ENCODE results near the gene NPAS3.

NPAS3 gene

DNA sequence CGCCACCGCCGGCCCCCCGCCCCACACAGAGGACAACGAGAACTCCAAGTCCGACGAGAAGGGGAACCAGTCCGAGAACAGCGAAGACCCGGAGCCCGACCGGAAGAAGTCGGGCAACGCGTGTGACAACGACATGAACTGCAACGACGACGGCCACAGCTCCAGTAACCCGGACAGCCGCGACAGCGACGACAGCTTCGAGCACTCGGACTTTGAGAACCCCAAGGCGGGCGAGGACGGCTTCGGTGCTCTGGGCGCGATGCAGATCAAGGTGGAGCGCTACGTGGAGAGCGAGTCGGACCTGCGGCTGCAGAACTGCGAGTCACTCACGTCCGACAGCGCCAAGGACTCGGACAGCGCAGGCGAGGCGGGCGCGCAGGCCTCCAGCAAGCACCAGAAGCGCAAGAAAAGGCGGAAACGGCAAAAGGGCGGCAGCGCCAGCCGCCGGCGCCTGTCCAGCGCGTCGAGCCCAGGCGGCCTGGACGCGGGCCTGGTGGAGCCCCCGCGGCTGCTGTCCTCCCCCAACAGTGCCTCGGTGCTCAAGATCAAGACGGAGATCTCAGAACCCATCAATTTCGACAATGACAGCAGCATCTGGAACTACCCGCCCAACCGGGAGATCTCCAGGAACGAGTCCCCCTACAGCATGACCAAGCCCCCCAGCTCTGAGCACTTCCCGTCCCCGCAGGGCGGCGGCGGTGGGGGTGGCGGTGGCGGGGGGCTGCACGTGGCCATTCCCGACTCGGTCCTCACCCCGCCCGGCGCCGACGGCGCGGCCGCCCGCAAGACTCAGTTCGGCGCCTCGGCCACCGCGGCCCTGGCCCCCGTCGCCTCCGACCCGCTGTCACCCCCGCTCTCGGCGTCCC, 861.3 kb downstream of the NPAS3 start:
- no peak for DNase-seq (ENCODE audit: low spot score)

DNA sequence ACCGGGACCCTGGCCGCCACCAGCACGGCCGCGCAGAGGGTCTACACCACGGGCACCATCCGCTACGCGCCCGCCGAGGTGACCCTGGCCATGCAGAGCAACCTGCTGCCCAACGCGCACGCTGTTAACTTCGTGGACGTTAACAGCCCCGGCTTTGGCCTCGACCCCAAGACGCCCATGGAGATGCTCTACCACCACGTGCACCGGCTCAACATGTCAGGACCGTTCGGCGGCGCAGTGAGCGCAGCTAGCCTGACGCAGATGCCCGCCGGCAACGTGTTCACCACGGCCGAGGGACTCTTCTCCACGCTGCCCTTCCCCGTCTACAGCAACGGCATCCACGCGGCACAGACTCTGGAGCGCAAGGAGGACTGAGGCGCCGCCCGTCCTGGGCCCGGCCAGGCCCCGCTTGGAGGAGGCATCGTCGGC, 862.1 kb downstream of the NPAS3 start:
- DNase-seq (ENCODE audit: low spot score): no peak

DNA sequence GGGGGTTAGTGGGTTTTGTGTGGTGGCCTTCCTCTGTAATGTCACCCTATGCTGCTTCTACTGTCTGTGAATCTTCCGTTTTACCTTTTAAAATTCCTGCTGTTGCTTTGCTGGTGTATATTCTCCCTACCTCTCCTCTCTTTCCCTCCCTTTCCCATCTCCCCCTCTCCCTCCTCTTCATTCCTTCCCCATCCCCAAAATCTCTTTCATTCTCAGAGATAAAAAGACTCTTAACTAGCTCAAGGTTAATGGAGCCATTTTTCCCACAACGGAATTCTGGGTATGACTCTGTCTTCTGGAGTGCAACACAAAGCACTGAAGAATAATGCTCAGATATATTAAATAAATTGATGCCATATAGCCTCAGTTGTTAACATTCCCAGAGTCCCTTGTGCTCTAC, 864.1 kb downstream of the NPAS3 start:
- DNase-seq (ENCODE audit: low spot score): no peak

DNA sequence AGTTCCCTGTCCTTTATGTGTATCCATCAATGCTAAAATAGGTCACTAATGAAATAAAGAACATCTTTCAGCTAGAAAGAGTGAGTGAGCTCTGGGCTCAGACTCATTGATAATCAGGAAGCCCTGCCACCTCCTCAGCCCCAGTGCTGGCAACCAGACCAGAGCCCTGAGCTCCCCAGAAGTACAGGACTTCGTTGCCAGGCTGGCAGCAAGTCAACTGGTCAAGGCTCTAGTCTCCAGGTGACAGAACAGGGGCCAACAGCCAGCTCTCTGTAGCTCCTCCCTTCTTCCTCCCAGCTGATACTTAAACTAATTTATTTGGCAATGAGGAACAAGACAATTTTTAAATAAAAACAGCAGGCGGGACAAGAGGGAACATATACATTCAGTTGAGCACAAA, 866.9 kb downstream of the NPAS3 start:
- no peak for DNase-seq (ENCODE audit: low spot score)

DNA sequence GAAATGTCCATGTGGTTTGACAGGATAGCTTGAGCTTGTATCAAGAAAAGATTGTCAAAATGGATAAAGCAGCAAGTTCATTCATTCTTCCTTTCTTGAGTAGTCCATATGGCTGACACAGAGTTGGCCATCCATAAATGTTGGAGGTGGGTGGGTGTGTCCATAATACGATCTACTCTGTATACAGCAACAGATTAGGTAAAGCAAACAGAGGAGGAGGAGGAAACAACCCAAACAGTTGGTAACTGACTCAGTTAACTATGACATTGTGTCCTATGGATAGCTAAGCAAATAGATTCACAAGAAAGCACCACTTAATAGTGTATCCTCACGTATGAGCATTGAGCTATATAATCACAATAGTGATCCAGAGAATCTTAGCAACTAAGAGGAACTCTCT, 868.2 kb downstream of the NPAS3 start:
- DNase-seq (ENCODE audit: low spot score): no peak

GRCh38 chr14:33808187-33808586, 869.5 kb downstream of the NPAS3 start:
- no peak for DNase-seq (ENCODE audit: low spot score)

GRCh38 chr14:33809396-33809981, 870.8 kb downstream of the NPAS3 start:
- no peak for DNase-seq (ENCODE audit: low spot score)

GRCh38 chr14:33810308-33810707, 871.6 kb downstream of the NPAS3 start:
- DNase-seq (ENCODE audit: low spot score): no peak

- DNase-seq (ENCODE audit: low spot score): no peak
Observed at GRCh38 chr14:33811721-33812120, 873.0 kb downstream of the NPAS3 start.

DNA sequence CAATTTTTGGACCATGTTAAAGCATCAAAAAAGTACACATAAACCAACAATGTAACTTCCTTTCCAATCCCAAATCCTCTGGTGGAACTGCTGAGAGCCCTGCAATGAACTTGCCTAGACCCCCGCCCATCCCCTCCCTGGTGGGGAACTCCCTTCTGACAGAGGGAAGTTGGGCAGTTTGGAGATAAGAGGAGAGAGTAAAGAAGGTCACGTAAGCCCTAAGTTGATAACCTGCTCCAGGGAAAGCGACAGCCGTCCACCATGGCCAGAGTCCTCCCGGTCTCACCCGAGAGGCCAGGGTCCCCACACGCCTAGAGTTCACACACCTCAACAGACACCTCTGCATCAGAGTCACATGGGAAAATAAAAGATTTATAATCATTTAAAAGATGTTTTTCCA, 873.5 kb downstream of the NPAS3 start:
- DNase-seq (ENCODE audit: low spot score): no peak

- DNase-seq (ENCODE audit: low spot score): no peak
Observed at GRCh38 chr14:33812601-33813000, 873.9 kb downstream of the NPAS3 start.

GRCh38 chr14:33814010-33814409, 875.3 kb downstream of the NPAS3 start:
- no peak for DNase-seq (ENCODE audit: low spot score)

- no peak for DNase-seq (ENCODE audit: low spot score)
Observed at GRCh38 chr14:33833706-33834465, 895.2 kb downstream of the NPAS3 start.

- DNase-seq (ENCODE audit: low spot score): no peak
Observed at GRCh38 chr14:33834466-33835260, 896.0 kb downstream of the NPAS3 start.

DNA sequence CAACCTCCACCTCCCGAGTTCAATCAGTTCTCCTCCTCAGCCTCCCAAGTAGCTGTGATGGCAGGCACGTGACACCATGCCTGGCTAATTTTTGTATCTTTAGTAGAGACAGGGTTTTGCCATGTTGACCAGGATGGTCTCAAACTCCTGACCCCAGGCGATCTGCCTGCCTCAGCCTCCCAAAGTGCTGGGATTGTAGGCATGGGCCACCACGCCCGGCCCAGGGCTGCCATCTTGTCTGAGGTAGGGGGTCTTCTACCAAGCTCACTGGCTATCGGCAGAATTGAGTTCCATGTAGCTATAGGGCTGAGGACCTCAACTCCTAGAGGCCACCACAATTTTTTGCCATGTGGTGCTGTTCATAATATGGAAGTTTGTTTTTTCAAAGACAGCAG, 896.6 kb downstream of the NPAS3 start:
- no peak for DNase-seq (ENCODE audit: low spot score)

DNA sequence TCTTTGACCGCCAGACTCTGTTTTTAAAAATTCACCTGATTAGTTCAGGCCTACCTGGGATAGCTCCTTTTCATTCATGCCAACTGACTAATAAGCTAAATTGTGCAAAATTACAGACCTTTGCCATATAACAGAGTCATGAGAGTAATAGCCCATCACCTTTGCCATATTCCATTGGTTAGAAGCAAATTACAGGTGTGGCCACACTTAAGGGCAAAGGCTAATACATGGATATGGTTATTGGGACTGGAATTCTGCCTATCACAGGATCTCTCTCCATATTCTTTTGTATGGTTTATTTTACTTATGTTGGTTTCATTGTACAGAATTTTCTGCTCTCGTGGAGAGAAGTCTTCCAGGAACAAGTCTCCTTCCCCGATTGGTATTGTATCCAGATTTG, 897.0 kb downstream of the NPAS3 start:
- DNase-seq (ENCODE audit: low spot score): no peak

GRCh38 chr14:33836203-33836899, 897.7 kb downstream of the NPAS3 start:
- no peak for DNase-seq (ENCODE audit: low spot score)

DNA sequence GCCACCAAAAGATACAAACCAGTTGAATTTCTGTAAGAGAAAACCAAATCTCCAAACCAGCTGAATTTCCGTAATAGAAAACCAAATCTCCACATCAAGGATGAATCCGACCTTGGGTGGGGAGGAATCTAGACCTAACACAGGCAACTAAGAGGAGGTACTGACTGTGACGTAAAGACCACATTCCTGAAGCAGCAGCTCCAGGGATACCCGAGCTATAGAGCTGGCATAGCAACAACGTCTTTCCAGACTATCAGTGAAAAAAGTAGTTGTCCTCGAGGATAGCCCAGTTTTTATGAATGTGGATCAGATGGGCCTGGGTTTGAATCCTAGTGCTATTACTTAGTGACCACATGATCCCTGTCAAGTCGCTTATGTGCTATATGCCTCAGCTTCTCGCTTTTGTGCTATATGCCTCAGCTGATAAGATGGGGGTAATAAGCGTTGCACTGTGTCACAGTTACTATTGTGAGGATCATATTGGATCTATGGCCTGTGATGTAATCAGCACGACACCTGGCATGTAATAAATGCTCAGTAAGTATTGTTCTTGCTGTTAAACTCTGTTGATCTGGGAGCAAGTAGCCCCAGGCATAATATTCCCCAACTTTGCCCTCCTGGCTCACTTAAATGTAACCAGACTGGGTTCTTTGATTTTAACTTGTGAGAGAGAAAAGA, 898.4 kb downstream of the NPAS3 start:
- DNase-seq (ENCODE audit: low spot score): no peak

DNA sequence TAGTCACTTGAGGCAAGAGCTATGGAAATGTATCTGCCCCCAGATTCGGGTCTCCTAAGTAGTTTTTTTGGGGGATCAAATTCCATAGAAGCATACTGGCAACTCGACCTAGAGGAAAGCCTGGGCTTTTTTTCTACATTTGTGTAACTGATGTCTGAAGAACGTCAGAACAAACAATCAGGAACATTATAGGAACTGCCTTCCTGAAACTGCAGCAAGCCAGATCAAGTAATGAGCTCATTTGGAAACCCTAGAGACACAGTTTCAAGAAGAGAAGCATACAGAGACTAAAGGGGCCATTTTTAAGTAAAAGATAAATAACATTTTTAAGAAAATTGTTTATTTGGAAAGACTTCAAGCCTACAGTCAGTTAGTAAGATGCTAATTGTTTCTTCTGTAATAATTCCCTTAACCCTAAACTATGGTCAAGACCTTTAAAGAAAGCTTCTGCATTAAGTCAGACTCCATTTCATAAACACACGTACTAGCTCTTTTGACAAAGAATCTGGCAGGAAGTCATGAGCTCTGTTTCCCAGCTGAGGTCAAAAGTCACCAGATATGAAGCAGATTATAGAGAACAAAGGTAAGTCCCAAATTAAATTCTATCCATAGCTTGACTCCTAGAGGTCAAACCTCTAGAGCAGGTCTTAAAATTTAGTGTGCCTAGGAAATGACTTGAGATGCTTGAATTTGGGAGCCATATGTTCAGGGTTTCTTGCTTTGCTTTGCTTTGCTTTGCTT, 899.4 kb downstream of the NPAS3 start:
- DNase-seq (ENCODE audit: low spot score): no peak

Measured in ecto neural progenitor cell (in vitro differentiated cells).